ENCODE measurements around the gene FLYWCH1.
A peak's percentile ranks its signal among the peaks of the same experiment; 100 is the strongest.

The FLYWCH1 gene, protein sequence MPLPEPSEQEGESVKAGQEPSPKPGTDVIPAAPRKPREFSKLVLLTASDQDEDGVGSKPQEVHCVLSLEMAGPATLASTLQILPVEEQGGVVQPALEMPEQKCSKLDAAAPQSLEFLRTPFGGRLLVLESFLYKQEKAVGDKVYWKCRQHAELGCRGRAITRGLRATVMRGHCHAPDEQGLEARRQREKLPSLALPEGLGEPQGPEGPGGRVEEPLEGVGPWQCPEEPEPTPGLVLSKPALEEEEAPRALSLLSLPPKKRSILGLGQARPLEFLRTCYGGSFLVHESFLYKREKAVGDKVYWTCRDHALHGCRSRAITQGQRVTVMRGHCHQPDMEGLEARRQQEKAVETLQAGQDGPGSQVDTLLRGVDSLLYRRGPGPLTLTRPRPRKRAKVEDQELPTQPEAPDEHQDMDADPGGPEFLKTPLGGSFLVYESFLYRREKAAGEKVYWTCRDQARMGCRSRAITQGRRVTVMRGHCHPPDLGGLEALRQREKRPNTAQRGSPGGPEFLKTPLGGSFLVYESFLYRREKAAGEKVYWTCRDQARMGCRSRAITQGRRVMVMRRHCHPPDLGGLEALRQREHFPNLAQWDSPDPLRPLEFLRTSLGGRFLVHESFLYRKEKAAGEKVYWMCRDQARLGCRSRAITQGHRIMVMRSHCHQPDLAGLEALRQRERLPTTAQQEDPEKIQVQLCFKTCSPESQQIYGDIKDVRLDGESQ

DNA sequence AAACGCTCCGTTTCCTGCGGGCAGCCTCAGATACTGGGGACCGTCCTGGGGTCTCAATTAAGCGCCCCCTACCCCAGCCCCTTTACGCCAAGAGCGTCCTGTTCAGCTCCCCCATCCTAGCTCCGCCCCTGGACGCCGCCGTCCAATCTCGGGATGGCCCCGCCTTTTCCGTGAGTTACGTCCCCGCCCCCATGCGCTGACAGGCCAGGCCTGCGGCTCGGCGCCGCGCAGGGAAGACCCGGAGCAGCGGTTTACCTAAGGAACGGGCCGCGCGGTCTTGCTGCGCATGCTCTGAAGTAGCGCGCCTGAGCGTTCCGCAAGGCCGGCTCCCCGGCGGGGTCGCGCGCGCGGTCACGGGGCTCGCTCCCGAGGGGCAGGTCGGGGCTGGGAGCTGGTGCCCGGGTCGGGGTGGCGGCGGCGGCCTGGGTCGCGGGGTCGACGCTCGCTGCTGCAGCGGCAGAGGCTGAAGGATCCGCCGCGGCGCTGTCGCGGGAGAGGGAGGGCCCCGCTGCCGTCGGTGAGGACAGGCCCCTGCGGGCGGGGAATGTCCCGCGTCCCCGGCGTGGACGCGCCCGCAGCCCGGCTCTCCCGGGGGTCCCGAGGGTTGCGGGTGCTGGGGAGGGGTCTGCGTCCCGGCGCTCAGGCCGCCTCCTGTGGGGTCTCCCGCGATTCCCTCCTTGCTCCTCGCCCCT, at the start of gene FLYWCH1:
FLYWCH1 (plus strand) TSS at position 294 of the 692 bp plus-strand sequence. CDS start 17,755 bp downstream, outside the sequence.
- peak within 1 kb of the TSS; percentile 87 for H3K4me3 ChIP-seq (ENCODE audit: low read depth, low read length)
- TF ChIP-seq, protein P1, sequence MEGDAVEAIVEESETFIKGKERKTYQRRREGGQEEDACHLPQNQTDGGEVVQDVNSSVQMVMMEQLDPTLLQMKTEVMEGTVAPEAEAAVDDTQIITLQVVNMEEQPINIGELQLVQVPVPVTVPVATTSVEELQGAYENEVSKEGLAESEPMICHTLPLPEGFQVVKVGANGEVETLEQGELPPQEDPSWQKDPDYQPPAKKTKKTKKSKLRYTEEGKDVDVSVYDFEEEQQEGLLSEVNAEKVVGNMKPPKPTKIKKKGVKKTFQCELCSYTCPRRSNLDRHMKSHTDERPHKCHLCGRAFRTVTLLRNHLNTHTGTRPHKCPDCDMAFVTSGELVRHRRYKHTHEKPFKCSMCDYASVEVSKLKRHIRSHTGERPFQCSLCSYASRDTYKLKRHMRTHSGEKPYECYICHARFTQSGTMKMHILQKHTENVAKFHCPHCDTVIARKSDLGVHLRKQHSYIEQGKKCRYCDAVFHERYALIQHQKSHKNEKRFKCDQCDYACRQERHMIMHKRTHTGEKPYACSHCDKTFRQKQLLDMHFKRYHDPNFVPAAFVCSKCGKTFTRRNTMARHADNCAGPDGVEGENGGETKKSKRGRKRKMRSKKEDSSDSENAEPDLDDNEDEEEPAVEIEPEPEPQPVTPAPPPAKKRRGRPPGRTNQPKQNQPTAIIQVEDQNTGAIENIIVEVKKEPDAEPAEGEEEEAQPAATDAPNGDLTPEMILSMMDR (IDR thresholded peaks at IDR 0.05; ENCODE audit: low read depth, low read length), result no peak
- in situ Hi-C loops (cut with HindIII; ENCODE audit: low sequenced_read_pairs), result no loop called here
- peak; percentile 98 for DNase-seq (ENCODE audit: low read depth, low spot score)

DNA sequence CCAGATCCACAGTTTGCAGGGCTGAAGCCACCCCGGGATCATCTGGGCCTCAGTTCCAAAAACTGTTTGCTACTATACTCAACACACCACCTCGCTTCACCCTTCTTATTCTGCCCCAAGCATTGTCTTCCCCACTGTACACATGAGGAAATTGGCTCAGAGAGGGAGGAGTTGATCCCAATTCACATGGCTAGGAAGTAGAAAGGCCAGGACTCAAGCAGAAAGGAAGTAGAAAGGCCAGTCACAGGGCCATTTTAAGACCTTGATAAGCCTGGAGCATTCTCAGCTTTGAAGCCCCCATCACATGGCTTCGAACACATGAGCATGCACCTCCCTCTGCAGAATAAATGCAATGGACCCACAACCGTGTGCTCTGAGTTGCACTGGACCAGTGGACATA, 46.1 kb upstream of the FLYWCH1 start:
- H3K4me3 ChIP-seq (ENCODE audit: low read depth, low read length), result no peak overlapping the region
- in situ Hi-C loops (cut with HindIII; ENCODE audit: low sequenced_read_pairs), result no loop called here
- TF ChIP-seq, protein P1 (IDR thresholded peaks at IDR 0.05; ENCODE audit: low read depth, low read length), result no peak
- DNase-seq (ENCODE audit: low read depth, low spot score), result no peak

DNA sequence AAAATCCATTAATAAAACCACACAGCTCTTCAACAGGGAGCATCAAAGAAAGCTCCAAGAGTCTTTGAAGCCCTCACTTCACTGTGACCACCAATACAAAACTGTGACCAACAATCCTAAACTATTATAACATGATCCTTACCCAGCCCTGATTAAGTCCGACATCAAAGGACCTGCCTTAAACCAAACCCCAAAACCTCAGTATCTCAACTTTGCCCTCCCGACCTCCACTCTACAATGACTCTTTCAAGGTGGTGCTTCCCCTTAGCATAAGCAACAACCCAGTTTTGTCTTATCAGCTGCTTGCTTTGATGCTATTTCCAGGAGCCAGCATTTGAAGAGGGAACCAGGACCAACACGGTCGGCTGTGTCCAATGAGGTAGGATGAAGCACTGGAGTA, 45.3 kb upstream of the FLYWCH1 start:
- no peak overlapping the region for H3K4me3 ChIP-seq (ENCODE audit: low read depth, low read length)
- in situ Hi-C loops (cut with HindIII; ENCODE audit: low sequenced_read_pairs), result no loop called here
- no peak for DNase-seq (ENCODE audit: low read depth, low spot score)

DNA sequence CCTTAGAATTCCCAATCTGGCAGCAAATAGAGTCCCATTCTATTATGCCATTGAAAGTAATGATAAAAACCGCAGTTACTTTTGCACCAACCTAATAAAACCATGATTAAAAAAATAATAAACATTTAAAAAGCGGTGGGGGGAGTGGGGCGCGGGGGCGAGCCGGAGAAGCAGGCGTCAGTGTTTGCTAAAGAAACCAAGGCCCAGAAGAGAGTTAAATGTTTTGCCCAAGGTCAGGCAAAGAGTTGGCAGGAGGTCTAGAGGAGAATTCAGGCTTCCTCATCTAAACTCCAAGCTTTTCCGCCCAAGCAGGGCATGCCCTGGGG, 44.1 kb upstream of the FLYWCH1 start:
- peak overlapping the region; percentile 62 for H3K4me3 ChIP-seq (ENCODE audit: low read depth, low read length)
- TF ChIP-seq, protein P1 (IDR thresholded peaks at IDR 0.05; ENCODE audit: low read depth, low read length), result no peak
- in situ Hi-C loops (cut with HindIII; ENCODE audit: low sequenced_read_pairs), result no loop called here
- DNase-seq (ENCODE audit: low read depth, low spot score), result no peak

More for the DNA sequence above, 45.3 kb upstream of the FLYWCH1 start:
- TF ChIP-seq, protein P1 (IDR thresholded peaks at IDR 0.05; ENCODE audit: low read depth, low read length), result no peak

DNA sequence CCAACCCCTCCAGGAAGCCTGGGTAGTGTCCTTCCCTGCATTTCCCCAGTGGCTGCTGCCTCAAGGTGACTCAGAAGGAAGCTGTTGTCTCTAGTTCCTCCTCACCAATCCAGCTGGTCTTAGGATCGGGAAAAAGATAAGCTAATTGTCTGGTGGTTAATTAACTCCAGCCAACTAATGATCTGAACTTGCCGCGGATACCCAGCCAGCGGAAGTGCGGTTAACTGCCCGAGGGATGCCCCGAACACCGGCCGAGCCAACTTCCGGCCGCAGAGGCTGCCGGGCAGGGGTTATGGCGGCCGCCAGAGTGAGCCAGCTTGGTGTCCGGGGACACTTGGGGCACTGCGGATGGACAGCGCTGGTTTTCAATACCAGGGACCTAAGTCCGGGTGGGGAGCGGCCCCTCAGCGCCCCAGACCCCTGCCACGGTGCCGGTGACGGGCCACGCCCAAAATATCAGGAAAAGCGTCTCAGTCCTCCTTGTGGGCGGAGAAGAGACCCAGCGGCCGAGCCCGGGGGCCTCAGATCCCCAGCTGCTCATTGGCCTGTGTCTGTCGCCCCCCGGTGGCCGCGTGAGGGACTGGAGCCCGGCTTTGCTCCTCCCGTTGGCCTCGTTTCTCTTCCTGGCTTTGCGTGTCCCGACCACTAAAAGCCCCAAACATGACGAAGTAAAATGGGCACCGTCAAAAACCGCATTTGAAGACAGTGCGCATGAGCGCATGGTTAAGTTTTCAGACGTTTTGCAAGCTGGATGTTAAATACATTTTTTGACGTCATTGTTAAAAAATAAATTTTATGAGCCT, 43.5 kb upstream of the FLYWCH1 start:
- DNase-seq (ENCODE audit: low read depth, low spot score), result peak; percentile 94
- TF ChIP-seq, protein P1 (IDR thresholded peaks at IDR 0.05; ENCODE audit: low read depth, low read length), result peak; percentile 96
- H3K4me3 ChIP-seq (ENCODE audit: low read depth, low read length), result peak overlapping the region; percentile 62
- in situ Hi-C loops (cut with HindIII; ENCODE audit: low sequenced_read_pairs), result no loop called here

DNA sequence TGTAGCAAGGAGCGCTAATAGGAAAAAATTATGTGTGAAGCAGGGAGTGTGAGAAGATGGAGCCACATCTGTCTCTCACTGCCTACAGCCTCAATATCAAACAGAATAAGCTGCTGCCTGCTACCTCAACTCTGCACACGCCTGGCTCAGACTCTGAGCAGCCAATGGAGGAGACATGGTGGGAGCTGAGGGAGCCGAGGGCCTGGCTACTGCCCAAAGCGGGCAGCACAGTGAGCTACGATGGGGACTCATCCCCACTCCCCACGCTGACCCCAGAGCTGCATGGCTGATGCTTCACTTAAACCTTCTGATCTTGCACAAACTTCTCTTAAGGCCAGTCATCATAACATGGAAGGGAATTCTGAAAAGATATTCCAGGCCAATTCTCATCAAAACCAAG, 39.8 kb upstream of the FLYWCH1 start:
- TF ChIP-seq, protein P1 (IDR thresholded peaks at IDR 0.05; ENCODE audit: low read depth, low read length), result no peak

More for the DNA sequence above, 39.8 kb upstream of the FLYWCH1 start:
- in situ Hi-C loops (cut with HindIII; ENCODE audit: low sequenced_read_pairs), result no loop called here
- H3K4me3 ChIP-seq (ENCODE audit: low read depth, low read length), result no peak overlapping the region
- DNase-seq (ENCODE audit: low read depth, low spot score), result no peak

Measured in astrocyte of the spinal cord (primary cell).